Measurements from ENCODE around the gene EGFL7.
A peak's percentile ranks its signal among the peaks of the same experiment; 100 is the strongest.

DNA sequence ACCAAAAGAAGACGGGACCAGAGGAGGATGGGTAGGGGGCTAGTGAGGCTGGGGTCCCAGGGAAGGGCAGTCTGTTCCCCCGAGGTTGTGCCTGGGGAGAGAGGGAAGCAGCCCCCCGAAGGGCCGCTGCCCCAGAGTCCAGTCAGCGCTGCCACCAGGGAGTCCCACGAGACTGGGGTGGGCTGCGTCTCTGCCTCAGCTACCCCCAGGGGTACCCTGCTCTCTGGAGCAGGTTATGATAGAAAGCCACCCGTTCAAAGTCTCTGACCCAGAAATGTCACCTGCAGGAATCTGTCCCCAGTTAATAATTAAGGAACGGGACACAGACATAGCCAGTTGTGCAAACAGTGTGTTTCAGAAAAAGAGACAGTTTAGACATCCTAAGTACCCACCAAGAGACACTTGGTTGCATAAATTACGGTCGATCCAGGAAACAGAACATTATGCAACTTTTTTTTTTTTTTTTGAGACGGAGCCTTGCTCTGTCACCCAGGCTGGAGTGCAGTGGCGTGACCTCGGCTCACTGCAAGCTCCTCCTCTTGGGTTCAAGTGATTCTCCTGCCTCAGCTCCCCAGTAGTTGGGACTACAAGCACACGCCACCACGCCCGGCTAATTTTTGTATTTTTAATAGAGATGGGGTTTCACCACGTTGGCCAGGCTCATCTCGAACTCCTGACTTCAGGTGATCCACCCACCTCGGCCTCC lies 35.3 kb downstream of the EGFL7 start:
- TF ChIP-seq, protein P1, sequence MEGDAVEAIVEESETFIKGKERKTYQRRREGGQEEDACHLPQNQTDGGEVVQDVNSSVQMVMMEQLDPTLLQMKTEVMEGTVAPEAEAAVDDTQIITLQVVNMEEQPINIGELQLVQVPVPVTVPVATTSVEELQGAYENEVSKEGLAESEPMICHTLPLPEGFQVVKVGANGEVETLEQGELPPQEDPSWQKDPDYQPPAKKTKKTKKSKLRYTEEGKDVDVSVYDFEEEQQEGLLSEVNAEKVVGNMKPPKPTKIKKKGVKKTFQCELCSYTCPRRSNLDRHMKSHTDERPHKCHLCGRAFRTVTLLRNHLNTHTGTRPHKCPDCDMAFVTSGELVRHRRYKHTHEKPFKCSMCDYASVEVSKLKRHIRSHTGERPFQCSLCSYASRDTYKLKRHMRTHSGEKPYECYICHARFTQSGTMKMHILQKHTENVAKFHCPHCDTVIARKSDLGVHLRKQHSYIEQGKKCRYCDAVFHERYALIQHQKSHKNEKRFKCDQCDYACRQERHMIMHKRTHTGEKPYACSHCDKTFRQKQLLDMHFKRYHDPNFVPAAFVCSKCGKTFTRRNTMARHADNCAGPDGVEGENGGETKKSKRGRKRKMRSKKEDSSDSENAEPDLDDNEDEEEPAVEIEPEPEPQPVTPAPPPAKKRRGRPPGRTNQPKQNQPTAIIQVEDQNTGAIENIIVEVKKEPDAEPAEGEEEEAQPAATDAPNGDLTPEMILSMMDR (IDR thresholded peaks at IDR 0.05 in 8 of 11, conservative IDR thresholded peaks at IDR 0.05 in 3 of 11): no peak
- TF ChIP-seq POLR2A (IDR thresholded peaks at IDR 0.05) (no peak), POLR2AphosphoS5 (IDR thresholded peaks at IDR 0.05) (peak in 1 of 3 donors; percentile 12)
